Ovary (tissue), 9 donors: ENCODE measurements around the gene RNF112. TPM values are rescaled to one million over a fixed set of nuclear protein-coding genes. Genes with fewer than 3 reads are reported as not detected.

Experiments
- DNase-seq, 5 donors: peaks; one replicate each; pipeline ENCODE4 v3.0.0-alpha.2; 2019 to 2020
- H3K27ac ChIP-seq, 2 donors: fragments of 200-600 bp; one replicate each; pipeline versions ENCODE4 v1.5.1 to v1.8.0; 2019 to 2022
- H3K27me3 ChIP-seq: fragments of 200-600 bp; one replicate; pipeline ENCODE4 v1.8.0; 2022
- H3K36me3 ChIP-seq: fragments of 200-600 bp; sonication (generic); one replicate; pipeline ENCODE4 v1.5.1; 2019
- H3K4me1 ChIP-seq: one replicate; pipeline ENCODE4 v1.8.1; 2013; ENCODE audit warnings: mild to moderate bottlenecking, moderate library complexity; ENCODE audit not compliant: insufficient read depth
- H3K4me3 ChIP-seq: fragments of 200-600 bp; sonication (generic); one replicate; pipeline ENCODE4 v1.5.1; 2017
- H3K9me3 ChIP-seq, 2 donors: fragments of 200-600 bp in 1 of 2; sonication (generic) in 1 of 2; one replicate each; pipeline versions ENCODE4 v1.5.1 to v1.8.1; 2013 to 2019; ENCODE audit warnings: mild to moderate bottlenecking in 1 of 2, moderate library complexity in 1 of 2
- CTCF ChIP-seq, 3 donors: fragments of 450-650 bp in 2 of 3; fragments of 200-600 bp in 1 of 3; IDR thresholded peaks; one replicate each; pipeline versions ENCODE4 v1.5.1 to v1.8.0; 2016 to 2022; ENCODE audit warnings: antibody characterized with exemption in 3 of 3, mild to moderate bottlenecking in 1 of 3
- EP300 ChIP-seq: sonication (generic); formaldehyde crosslinking; IDR thresholded peaks from one replicate; pipeline ENCODE4 v1.6.1; 2017; ENCODE audit warnings: antibody characterized with exemption
- POLR2A ChIP-seq: fragments of 450-650 bp; IDR thresholded peaks from one replicate; pipeline ENCODE4 v1.6.1; 2017; ENCODE audit warnings: antibody characterized with exemption, mild to moderate bottlenecking, moderate library complexity
- WGBS, 3 donors: extraction: QIAGEN DNeasy Blood & Tissue Kit in 1 of 3; methylation state at CpG; one replicate each; pipeline versions ENCODE4 v1.1.5 to v1.1.7; 2013 to 2017; 5-methylcytosine and 5-hydroxymethylcytosine counted together
- intact Hi-C, 4 donors: fragments of 100-400 bp; cut with DNase I; formaldehyde crosslinking; loops; one replicate each; pipeline versions ENCODE4 v1.11.0 to v1.15.1; 2022 to 2023
- polyA plus RNA-seq, 2 donors: library from polyadenylated mRNA; stranded (reverse); fragments of 200-250 nt in 1 of 2; fragments of 350-450 nt in 1 of 2; fragmentation: Illumina TruSeq in 1 of 2; extraction: RNeasy Lipid Tissue Mini Kit (QIAGEN cat#74804) in 1 of 2; gene quantifications; one replicate each; pipeline ENCODE4 v1.2.3, GENCODE V29; 2013 to 2014
- total RNA-seq, 7 donors: library from RNA; depleted of rRNA in 2 of 7; stranded (reverse); fragments of >200 nt in 2 of 7; fragmentation: NEBNext Ultra II Directional in 3 of 7; extraction: Animal tissue kit (Norgen Biotek cat#: 25700) in 3 of 7; gene quantifications; one replicate each; pipeline versions ENCODE4 v1.1.0 to v1.2.4, GENCODE V29; 2016 to 2023
- donor health status: DM: no; HTN: no; CAD: no; lungs with moderate emphysema.
- donor health status: DM: no; HTN: no; CAD: no.
- donor health status: Bipolar disorder and iron deficiency.
- donor health status: DM: yes; HTN: yes; CAD: no.
- donor health status: DM: no; HTN: no; CAD: no.
- donor health status: DM: yes; HTN: yes; CAD: no.

Gene RNF112
- total and polyA plus RNA-seq, 9 donors = 0.24 to 6.9 (median 1.6) TPM

GRCh38 chr17:19376811-19377210 lies 34.2 kb upstream of the RNF112 start:
- H3K4me3 ChIP-seq = peak overlapping the region; percentile 93
- intact Hi-C loops = no loop called here
- peak overlapping the region; percentile 56 to 97 for H3K27ac ChIP-seq
- TF ChIP-seq CTCF (IDR thresholded peaks at IDR 0.05) (no peak), EP300 (no peak), POLR2A (no peak)
- no peaks in the 10 kb centered on the region for H3K9me3 ChIP-seq
- no peaks in the 10 kb centered on the region for H3K36me3 ChIP-seq
- DNase-seq = peak in 1 of 5 donors; percentile 10
- no peaks in the 10 kb centered on the region for H3K27me3 ChIP-seq
- whole genome bisulfite sequencing, 3 donors = 37 to 50% (median 42%) methylated on average over 2 of the region's 2 CpGs
- H3K4me1 ChIP-seq = peaks cover 11% of the 10 kb centered on the region

- no peaks in the 10 kb centered on the region for H3K27me3 ChIP-seq
- H3K27ac ChIP-seq = peak overlapping the region; percentile 56 to 97
- H3K4me3 ChIP-seq = peak overlapping the region; percentile 93
- H3K9me3 ChIP-seq = no peaks in the 10 kb centered on the region
- peak; percentile 79 for TF ChIP-seq POLR2A
- TF ChIP-seq EP300 = peak; percentile 55
- TF ChIP-seq CTCF (IDR thresholded peaks at IDR 0.05) = no peak
- peaks cover 11% of the 10 kb centered on the region for H3K4me1 ChIP-seq
- intact Hi-C loops = no loop called here
- H3K36me3 ChIP-seq = no peaks in the 10 kb centered on the region
- peak; percentile 98 to 99 (median 99) for DNase-seq
- 0% methylated on average over 58 to 67 of the region's 67 CpGs for WGBS, 3 donors
Observed at GRCh38 chr17:19377602-19378415, 33.2 kb upstream of the RNF112 start.

GRCh38 chr17:19378416-19379360 lies 32.3 kb upstream of the RNF112 start, which contains the start of gene MAPK7:
Gene MAPK7, plus strand, starts transcription at chr17:19378498. Its CDS starts 403 bp downstream, at chr17:19378901.
- intact Hi-C loops = no loop called here
- Histone ChIP-seq H3K36me3 (no peaks in the 10 kb centered on the region), H3K4me3 (peak within 1 kb of the TSS; percentile 93), H3K27me3 (no peaks in the 10 kb centered on the region), H3K4me1 (peaks cover 11% of the 10 kb centered on the region), H3K9me3 (no peaks in the 10 kb centered on the region), H3K27ac (peak within 1 kb of the TSS; percentile 85 to 97)
- TF ChIP-seq CTCF (IDR thresholded peaks at IDR 0.05) (no peak), EP300 (no peak), POLR2A (peak; percentile 73)
- WGBS, 3 donors = 2 to 5% (median 3%) methylated on average over 52 to 69 of the region's 69 CpGs
- DNase-seq = no peak

GRCh38 chr17:19379361-19380065 lies 31.5 kb upstream of the RNF112 start:
- peak overlapping the region; percentile 93 for H3K4me3 ChIP-seq
- intact Hi-C loops = no loop called here
- peak overlapping the region; percentile 85 to 97 for H3K27ac ChIP-seq
- H3K36me3 ChIP-seq = no peaks in the 10 kb centered on the region
- peaks cover 19% of the 10 kb centered on the region for H3K4me1 ChIP-seq
- no peaks in the 10 kb centered on the region for H3K9me3 ChIP-seq
- no peak for TF ChIP-seq EP300
- TF ChIP-seq CTCF (IDR thresholded peaks at IDR 0.05) = no peak
- TF ChIP-seq POLR2A = no peak
- no peaks in the 10 kb centered on the region for H3K27me3 ChIP-seq
- DNase-seq = peak in 1 of 5 donors; percentile 21
- 67 to 73% (median 71%) methylated on average over 13 of the region's 13 CpGs for WGBS, 3 donors
